ENCODE results near the gene MRTFA. TPM values are rescaled to one million over a fixed set of nuclear protein-coding genes. Genes with fewer than 3 reads are reported as not detected.
A peak's percentile ranks its signal among the peaks of the same experiment; 100 is the strongest.

MRTFA gene
- total RNA-seq, 2 experiments from 2014 or later = 47.7 to 66.9 TPM

DNA sequence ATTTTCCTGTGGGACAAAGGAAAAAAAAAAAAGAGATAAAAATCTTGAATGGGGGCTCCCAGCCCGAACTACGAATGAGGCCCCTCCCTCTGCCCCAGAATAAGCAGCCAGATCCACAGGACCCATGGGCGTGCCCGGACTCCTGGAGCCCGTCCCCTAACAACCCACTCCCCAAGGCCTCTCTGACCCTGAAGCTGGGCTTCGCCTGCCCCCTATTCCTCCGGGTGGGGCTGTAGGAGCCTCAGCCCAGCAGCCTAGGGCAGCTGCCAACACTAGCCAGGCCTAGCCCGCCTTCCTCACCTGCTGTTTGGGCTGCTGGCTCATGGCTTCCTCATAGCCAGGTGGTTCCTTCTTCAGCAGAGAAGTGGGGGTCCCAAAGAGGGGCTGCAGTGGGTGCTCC, 219.5 kb downstream of the MRTFA start:
- Histone ChIP-seq H4K20me1 (ENCODE audit: insufficient read depth, low read length) (no peaks in the 10 kb centered on the region), H3K4me3 (ENCODE audit: low read depth, low read length, poor library complexity, severe bottlenecking) (no peak overlapping the region), H3K4me1 (ENCODE audit: insufficient read depth, low read length, poor library complexity, severe bottlenecking) (peaks cover 81% of the 10 kb centered on the region), H3K36me3 (ENCODE audit: insufficient read depth, low read length) (peaks cover 73% of the 10 kb centered on the region), H3K79me2 (ENCODE audit: insufficient read depth, low read depth, low read length) (peaks cover 3% of the 10 kb centered on the region; the same call in 1 of the 2 replicates), H3K4me2 (ENCODE audit: low read length) (peak overlapping the region; percentile 93), H3K9me2 (ENCODE audit: insufficient read depth, low read length) (no peaks in the 10 kb centered on the region), H3K9me3 (ENCODE audit: low read length) (no peaks in the 10 kb centered on the region), H2AFZ (ENCODE audit: low read length) (no peak overlapping the region), H3K27ac (ENCODE audit: low read depth, low read length, poor library complexity, severe bottlenecking) (peak overlapping the region; percentile 98)
- intact Hi-C loops (cut with micrococcal nuclease; ENCODE audit: unreplicated experiment) = no loop called here
- CTCF ChIA-PET (ENCODE audit: unreplicated experiment) = interaction anchor here (0.5 kb wide), 2 partner anchors 10 to 381 kb away, joined by 3 to 8 read pairs; no protein-coding TSS in a partner anchor
- peak; percentile 39 for DNase-seq (ENCODE audit: low spot score)
- no peak for TF ChIP-seq EZH2phosphoT487 (IDR thresholded peaks at IDR 0.05; ENCODE audit: borderline replicate concordance, low read depth, low read length)
- TF ChIP-seq, protein P1, sequence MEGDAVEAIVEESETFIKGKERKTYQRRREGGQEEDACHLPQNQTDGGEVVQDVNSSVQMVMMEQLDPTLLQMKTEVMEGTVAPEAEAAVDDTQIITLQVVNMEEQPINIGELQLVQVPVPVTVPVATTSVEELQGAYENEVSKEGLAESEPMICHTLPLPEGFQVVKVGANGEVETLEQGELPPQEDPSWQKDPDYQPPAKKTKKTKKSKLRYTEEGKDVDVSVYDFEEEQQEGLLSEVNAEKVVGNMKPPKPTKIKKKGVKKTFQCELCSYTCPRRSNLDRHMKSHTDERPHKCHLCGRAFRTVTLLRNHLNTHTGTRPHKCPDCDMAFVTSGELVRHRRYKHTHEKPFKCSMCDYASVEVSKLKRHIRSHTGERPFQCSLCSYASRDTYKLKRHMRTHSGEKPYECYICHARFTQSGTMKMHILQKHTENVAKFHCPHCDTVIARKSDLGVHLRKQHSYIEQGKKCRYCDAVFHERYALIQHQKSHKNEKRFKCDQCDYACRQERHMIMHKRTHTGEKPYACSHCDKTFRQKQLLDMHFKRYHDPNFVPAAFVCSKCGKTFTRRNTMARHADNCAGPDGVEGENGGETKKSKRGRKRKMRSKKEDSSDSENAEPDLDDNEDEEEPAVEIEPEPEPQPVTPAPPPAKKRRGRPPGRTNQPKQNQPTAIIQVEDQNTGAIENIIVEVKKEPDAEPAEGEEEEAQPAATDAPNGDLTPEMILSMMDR (conservative IDR thresholded peaks at IDR 0.05; ENCODE audit: low read length) = no peak
- no TSS peak for BruUV-seq (replicated peaks)
- POLR2A ChIA-PET = interaction anchor here (0.6 to 2.9 kb wide), 2 partner anchors 18 to 198 kb away, joined by 4 to 17 read pairs; no protein-coding TSS in a partner anchor

DNA sequence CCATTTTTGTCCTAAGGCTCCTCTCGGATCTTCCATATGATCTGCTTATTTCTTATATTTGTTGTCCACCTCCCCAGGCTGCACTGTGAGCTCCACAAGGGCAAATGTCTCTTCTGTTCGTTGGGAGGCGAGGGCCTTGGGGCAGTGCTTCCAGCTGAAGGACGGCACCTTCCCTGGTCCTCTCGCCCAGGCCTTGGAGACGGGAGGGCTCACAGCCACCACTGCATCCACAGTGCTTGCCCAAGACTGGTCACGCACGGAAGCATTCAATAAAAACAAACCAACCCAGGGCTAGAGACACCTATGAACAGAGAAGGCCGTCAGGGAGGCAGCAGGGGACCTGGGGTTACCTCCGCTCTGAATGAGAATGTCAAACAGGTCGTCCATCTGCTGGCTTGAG, 219.9 kb downstream of the MRTFA start:
- Histone ChIP-seq H3K36me3 (ENCODE audit: insufficient read depth, low read length) (peaks cover 73% of the 10 kb centered on the region), H3K4me3 (ENCODE audit: low read depth, low read length, poor library complexity, severe bottlenecking) (no peak overlapping the region), H3K79me2 (ENCODE audit: insufficient read depth, low read depth, low read length) (peaks cover 3% of the 10 kb centered on the region; the same call in 1 of the 2 replicates), H3K9me2 (ENCODE audit: insufficient read depth, low read length) (no peaks in the 10 kb centered on the region), H3K27ac (ENCODE audit: low read depth, low read length, poor library complexity, severe bottlenecking) (peak overlapping the region; percentile 98), H4K20me1 (ENCODE audit: insufficient read depth, low read length) (no peaks in the 10 kb centered on the region), H3K4me1 (ENCODE audit: insufficient read depth, low read length, poor library complexity, severe bottlenecking) (peaks cover 85% of the 10 kb centered on the region), H3K9me3 (ENCODE audit: low read length) (no peaks in the 10 kb centered on the region), H3K4me2 (ENCODE audit: low read length) (peak overlapping the region; percentile 93), H2AFZ (ENCODE audit: low read length) (no peak overlapping the region)
- no TSS peak for BruUV-seq (replicated peaks)
- ChIA-PET CTCF (ENCODE audit: unreplicated experiment) (no interaction called here), POLR2A (interaction anchor here (0.6 to 2.9 kb wide), 3 partner anchors 16 to 198 kb away, joined by 4 to 17 read pairs (median 13); no protein-coding TSS in a partner anchor)
- intact Hi-C loops (cut with micrococcal nuclease; ENCODE audit: unreplicated experiment) = no loop called here
- TF ChIP-seq, protein P1 (conservative IDR thresholded peaks at IDR 0.05; ENCODE audit: low read length) = no peak
- TF ChIP-seq EZH2phosphoT487 (IDR thresholded peaks at IDR 0.05; ENCODE audit: borderline replicate concordance, low read depth, low read length) = no peak
- DNase-seq (ENCODE audit: low spot score) = no peak

DNA sequence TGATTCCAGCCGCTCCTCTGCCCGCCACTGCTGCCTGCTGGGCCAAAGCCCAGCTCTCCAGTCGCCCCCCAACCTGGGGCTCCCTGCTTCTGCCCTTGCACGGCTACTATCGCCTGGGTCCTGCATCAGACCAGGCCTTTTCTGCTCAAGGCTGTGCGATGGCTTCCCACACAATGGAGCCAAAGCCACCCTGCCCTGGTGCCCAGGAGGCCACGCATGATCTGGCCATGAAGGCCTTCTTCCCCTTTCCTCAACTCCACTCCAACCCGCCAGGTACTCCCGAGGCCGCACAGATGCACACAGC, 220.3 kb downstream of the MRTFA start:
- Histone ChIP-seq H4K20me1 (ENCODE audit: insufficient read depth, low read length) (no peaks in the 10 kb centered on the region), H3K9me3 (ENCODE audit: low read length) (no peaks in the 10 kb centered on the region), H3K27ac (ENCODE audit: low read depth, low read length, poor library complexity, severe bottlenecking) (peak overlapping the region; percentile 98), H3K4me1 (ENCODE audit: insufficient read depth, low read length, poor library complexity, severe bottlenecking) (peaks cover 89% of the 10 kb centered on the region), H3K4me3 (ENCODE audit: low read depth, low read length, poor library complexity, severe bottlenecking) (peak overlapping the region; percentile 61), H3K36me3 (ENCODE audit: insufficient read depth, low read length) (peaks cover 75% of the 10 kb centered on the region), H3K79me2 (ENCODE audit: insufficient read depth, low read depth, low read length) (peaks cover 3% of the 10 kb centered on the region; the same call in 1 of the 2 replicates), H2AFZ (ENCODE audit: low read length) (no peak overlapping the region), H3K9me2 (ENCODE audit: insufficient read depth, low read length) (no peaks in the 10 kb centered on the region), H3K4me2 (ENCODE audit: low read length) (peak overlapping the region; percentile 93)
- intact Hi-C loops (cut with micrococcal nuclease; ENCODE audit: unreplicated experiment) = no loop called here
- ChIA-PET POLR2A (interaction anchor here (1.0 to 2.9 kb wide), 4 partner anchors 17 to 39 kb away, joined by 4 to 17 read pairs (median 8); no protein-coding TSS in a partner anchor), CTCF (ENCODE audit: unreplicated experiment) (interaction anchor here (1.7 kb wide), 1 partner anchor 12 kb away, joined by 6 read pairs; no protein-coding TSS in a partner anchor)
- TF ChIP-seq, protein P1 (conservative IDR thresholded peaks at IDR 0.05; ENCODE audit: low read length) = no peak
- no peak for TF ChIP-seq EZH2phosphoT487 (IDR thresholded peaks at IDR 0.05; ENCODE audit: borderline replicate concordance, low read depth, low read length)
- no TSS peak for BruUV-seq (replicated peaks)
- DNase-seq (ENCODE audit: low spot score) = no peak
